Measurements from ENCODE around the gene YY1.

YY1 gene

GRCh38 chr14:100243020-100243419 is 4.1 kb downstream of the YY1 start:
- no peak overlapping the region for H3K4me3 ChIP-seq (ENCODE audit: low read depth, low read length)
- in situ Hi-C loops (cut with HindIII; ENCODE audit: low sequenced_read_pairs): no loop called here
- no peak for DNase-seq (ENCODE audit: low read depth)
- TF ChIP-seq, protein P1, sequence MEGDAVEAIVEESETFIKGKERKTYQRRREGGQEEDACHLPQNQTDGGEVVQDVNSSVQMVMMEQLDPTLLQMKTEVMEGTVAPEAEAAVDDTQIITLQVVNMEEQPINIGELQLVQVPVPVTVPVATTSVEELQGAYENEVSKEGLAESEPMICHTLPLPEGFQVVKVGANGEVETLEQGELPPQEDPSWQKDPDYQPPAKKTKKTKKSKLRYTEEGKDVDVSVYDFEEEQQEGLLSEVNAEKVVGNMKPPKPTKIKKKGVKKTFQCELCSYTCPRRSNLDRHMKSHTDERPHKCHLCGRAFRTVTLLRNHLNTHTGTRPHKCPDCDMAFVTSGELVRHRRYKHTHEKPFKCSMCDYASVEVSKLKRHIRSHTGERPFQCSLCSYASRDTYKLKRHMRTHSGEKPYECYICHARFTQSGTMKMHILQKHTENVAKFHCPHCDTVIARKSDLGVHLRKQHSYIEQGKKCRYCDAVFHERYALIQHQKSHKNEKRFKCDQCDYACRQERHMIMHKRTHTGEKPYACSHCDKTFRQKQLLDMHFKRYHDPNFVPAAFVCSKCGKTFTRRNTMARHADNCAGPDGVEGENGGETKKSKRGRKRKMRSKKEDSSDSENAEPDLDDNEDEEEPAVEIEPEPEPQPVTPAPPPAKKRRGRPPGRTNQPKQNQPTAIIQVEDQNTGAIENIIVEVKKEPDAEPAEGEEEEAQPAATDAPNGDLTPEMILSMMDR (IDR thresholded peaks at IDR 0.05; ENCODE audit: low read depth, low read length, missing control alignments): no peak

DNA sequence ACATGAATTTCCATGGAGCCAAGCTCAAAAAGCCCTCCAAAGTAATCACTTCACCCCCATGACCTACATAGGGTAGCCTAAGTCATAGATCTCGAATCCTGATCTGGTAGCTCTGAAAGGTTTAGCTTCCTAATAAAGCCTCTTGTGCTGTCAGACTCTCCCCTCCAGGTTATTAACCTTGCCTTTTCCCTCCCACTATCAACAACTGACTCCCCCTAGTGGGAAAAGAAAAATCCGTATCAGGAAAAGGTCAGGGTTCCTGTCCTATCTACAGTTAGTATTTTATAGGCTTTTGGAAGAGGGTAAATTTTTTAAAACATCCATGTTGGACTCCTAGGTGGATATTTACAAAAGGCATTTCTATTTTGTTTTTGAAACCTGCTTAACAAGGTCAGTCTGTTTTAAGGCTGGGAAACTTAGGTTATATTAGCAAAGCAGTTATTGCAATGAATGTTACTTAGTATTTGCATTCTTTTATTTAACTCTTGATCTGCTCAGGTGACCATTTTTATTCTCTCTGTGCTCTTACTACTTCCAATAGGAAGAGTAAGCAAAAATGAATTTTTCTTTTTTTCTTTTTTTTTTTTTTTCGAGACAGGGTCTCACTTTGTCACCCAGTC is 8.0 kb downstream of the YY1 start:
- in situ Hi-C loops (cut with HindIII; ENCODE audit: low sequenced_read_pairs): no loop called here
- H3K4me3 ChIP-seq (ENCODE audit: low read depth, low read length): no peak overlapping the region
- DNase-seq (ENCODE audit: low read depth): no peak
- TF ChIP-seq, protein P1 (IDR thresholded peaks at IDR 0.05; ENCODE audit: low read depth, low read length, missing control alignments): peak; percentile 78

DNA sequence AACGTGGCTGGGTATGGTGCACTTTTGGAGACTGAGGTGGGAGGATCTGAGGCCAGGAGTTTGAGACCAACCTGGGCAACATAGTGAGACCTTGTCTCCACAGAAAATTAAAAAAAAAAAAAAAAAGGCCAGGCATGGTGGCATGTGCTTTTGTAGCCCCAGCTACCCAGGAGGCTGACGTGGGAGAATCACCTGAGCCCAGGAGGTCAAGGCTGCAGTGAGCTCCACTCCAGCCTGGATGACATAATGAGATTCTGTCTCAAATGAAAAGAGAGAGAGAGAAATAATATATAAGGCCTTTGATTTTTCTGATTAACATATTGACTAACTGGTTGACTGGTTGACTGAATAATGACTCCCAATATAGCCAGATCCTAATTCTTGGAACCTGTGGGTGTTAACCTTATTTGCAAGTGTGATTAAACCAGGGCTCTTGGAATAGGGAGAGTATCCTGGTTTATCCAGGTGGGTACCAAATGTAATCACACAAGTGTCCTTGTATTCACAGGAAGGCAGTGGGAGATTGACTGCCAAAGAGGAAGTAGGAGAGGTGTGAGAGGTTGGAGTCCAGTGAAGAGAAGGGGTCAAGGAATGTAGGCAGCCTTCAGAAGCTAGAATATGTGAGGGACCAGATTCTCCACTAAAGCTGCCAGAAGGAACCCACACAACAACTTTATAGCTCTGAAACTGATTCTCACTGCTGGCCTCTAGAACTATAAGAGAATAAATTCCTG is 12.0 kb downstream of the YY1 start:
- TF ChIP-seq, protein P1 (IDR thresholded peaks at IDR 0.05; ENCODE audit: low read depth, low read length, missing control alignments): no peak
- DNase-seq (ENCODE audit: low read depth): no peak
- in situ Hi-C loops (cut with HindIII; ENCODE audit: low sequenced_read_pairs): no loop called here
- H3K4me3 ChIP-seq (ENCODE audit: low read depth, low read length): no peak overlapping the region

DNA sequence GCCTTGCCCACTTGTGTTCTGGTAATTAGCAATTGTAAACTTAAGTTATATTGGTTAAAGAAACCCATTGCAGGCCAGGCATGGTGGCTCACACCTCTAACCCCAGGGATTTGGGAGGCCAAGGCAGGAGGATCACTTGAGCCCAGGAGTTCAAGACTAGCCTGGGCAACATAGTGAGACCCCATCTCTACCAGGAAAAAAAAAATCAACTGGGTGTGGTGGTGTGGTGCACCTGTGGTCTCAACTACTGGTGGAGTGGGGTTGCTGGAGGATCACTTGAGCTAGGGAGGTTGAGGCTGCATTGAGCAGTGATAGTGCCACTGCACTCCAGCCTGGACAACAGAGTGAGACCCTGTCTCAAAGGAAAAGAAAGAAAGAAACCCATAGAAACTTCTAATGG is 13.7 kb downstream of the YY1 start:
- TF ChIP-seq, protein P1 (IDR thresholded peaks at IDR 0.05; ENCODE audit: low read depth, low read length, missing control alignments): no peak
- in situ Hi-C loops (cut with HindIII; ENCODE audit: low sequenced_read_pairs): no loop called here
- no peak for DNase-seq (ENCODE audit: low read depth)
- no peak overlapping the region for H3K4me3 ChIP-seq (ENCODE audit: low read depth, low read length)

DNA sequence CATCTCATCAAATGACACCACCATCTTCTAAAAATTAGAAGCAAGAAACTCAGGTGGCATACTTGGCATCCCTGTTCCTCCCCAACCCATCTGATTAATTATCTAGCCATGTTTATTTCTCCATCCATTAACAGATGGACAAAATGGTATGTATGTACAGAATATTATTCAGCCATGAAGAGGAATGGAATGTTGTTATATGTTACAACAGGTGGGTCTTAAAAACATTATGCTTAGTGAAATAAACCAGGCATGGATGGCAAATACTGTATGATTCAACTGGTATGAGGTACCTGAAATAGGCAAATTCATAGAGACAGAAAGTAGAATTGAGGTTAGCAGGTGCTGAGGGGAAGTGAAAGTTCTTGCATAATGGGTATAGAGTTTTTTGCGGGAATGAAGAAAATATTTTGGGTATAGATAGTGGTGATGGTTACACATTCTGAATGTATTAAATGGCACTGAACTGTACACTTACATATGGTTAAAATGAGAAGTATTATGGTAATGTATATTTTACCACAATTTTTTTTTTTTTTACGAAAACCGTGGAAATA is 17.5 kb downstream of the YY1 start:
- no peak overlapping the region for H3K4me3 ChIP-seq (ENCODE audit: low read depth, low read length)
- DNase-seq (ENCODE audit: low read depth): no peak
- in situ Hi-C loops (cut with HindIII; ENCODE audit: low sequenced_read_pairs): no loop called here
- TF ChIP-seq, protein P1 (IDR thresholded peaks at IDR 0.05; ENCODE audit: low read depth, low read length, missing control alignments): no peak

GRCh38 chr14:100261621-100262020 is 22.7 kb downstream of the YY1 start:
- TF ChIP-seq, protein P1 (IDR thresholded peaks at IDR 0.05; ENCODE audit: low read depth, low read length, missing control alignments): no peak
- no peak overlapping the region for H3K4me3 ChIP-seq (ENCODE audit: low read depth, low read length)
- DNase-seq (ENCODE audit: low read depth): no peak
- in situ Hi-C loops (cut with HindIII; ENCODE audit: low sequenced_read_pairs): no loop called here

All from astrocyte of the cerebellum (primary cell).